ENCODE results near the gene SPOCK1.

SPOCK1 gene

GRCh38 chr5:137278476-137278875 lies 220.7 kb downstream of the SPOCK1 start:
- DNase-seq (no peak), ATAC-seq (ENCODE audit: insufficient read depth, low read depth) (no peak)
- Histone ChIP-seq H3K27me3 (ENCODE audit: insufficient read depth, low read length, poor library complexity) (peaks cover 9% of the 10 kb centered on the region), H4K20me1 (ENCODE audit: insufficient read depth, low read length) (no peaks in the 10 kb centered on the region), H3K9ac (ENCODE audit: low read depth, low read length) (no peak overlapping the region), H3K36me3 (ENCODE audit: insufficient read depth, low read length) (no peaks in the 10 kb centered on the region), H3K27ac (ENCODE audit: low read length) (no peak overlapping the region), H3K9me3 (ENCODE audit: insufficient read depth, low read length, severe bottlenecking) (no peaks in the 10 kb centered on the region), H3K79me2 (ENCODE audit: insufficient read depth, low read length) (no peaks in the 10 kb centered on the region), H2AFZ (ENCODE audit: low read depth, low read length) (no peak overlapping the region), H3K4me3 (ENCODE audit: low read depth in 1 of 2, low read length in 2 of 2) (no peak overlapping the region), H3K4me2 (ENCODE audit: insufficient read depth, low read length) (no peak overlapping the region), H3K4me1 (ENCODE audit: insufficient read depth, low read length) (no peaks in the 10 kb centered on the region)
- TF ChIP-seq EZH2 (IDR thresholded peaks at IDR 0.05; ENCODE audit: borderline replicate concordance, low read depth, low read length, severe bottlenecking) = no peak
- TF ChIP-seq CTCF (IDR thresholded peaks at IDR 0.05; ENCODE audit: borderline replicate concordance, extremely low read depth, low read length, poor library complexity, severe bottlenecking) = no peak

- H3K4me1 ChIP-seq (ENCODE audit: insufficient read depth, low read length) = no peaks in the 10 kb centered on the region
- H4K20me1 ChIP-seq (ENCODE audit: insufficient read depth, low read length) = no peaks in the 10 kb centered on the region
- no peak for TF ChIP-seq CTCF (IDR thresholded peaks at IDR 0.05; ENCODE audit: borderline replicate concordance, extremely low read depth, low read length, poor library complexity, severe bottlenecking)
- no peak for TF ChIP-seq EZH2 (IDR thresholded peaks at IDR 0.05; ENCODE audit: borderline replicate concordance, low read depth, low read length, severe bottlenecking)
- no peak overlapping the region for H3K9ac ChIP-seq (ENCODE audit: low read depth, low read length)
- no peak overlapping the region for H2AFZ ChIP-seq (ENCODE audit: low read depth, low read length)
- peaks cover 3% of the 10 kb centered on the region for H3K27me3 ChIP-seq (ENCODE audit: insufficient read depth, low read length, poor library complexity)
- no peaks in the 10 kb centered on the region for H3K36me3 ChIP-seq (ENCODE audit: insufficient read depth, low read length)
- no peak overlapping the region for H3K27ac ChIP-seq (ENCODE audit: low read length)
- H3K79me2 ChIP-seq (ENCODE audit: insufficient read depth, low read length) = no peaks in the 10 kb centered on the region
- ATAC-seq (ENCODE audit: insufficient read depth, low read depth) (no peak), DNase-seq (no peak)
- H3K4me2 ChIP-seq (ENCODE audit: insufficient read depth, low read length) = no peak overlapping the region
- no peaks in the 10 kb centered on the region for H3K9me3 ChIP-seq (ENCODE audit: insufficient read depth, low read length, severe bottlenecking)
- H3K4me3 ChIP-seq (ENCODE audit: low read depth in 1 of 2, low read length in 2 of 2) = no peak overlapping the region
Observed at GRCh38 chr5:137275083-137275482, 224.0 kb downstream of the SPOCK1 start.

- Histone ChIP-seq H3K4me2 (ENCODE audit: insufficient read depth, low read length) (no peak overlapping the region), H3K36me3 (ENCODE audit: insufficient read depth, low read length) (no peaks in the 10 kb centered on the region), H3K9me3 (ENCODE audit: insufficient read depth, low read length, severe bottlenecking) (no peaks in the 10 kb centered on the region), H3K9ac (ENCODE audit: low read depth, low read length) (no peak overlapping the region), H3K27ac (ENCODE audit: low read length) (no peak overlapping the region), H4K20me1 (ENCODE audit: insufficient read depth, low read length) (no peaks in the 10 kb centered on the region), H2AFZ (ENCODE audit: low read depth, low read length) (no peak overlapping the region), H3K27me3 (ENCODE audit: insufficient read depth, low read length, poor library complexity) (no peaks in the 10 kb centered on the region), H3K4me1 (ENCODE audit: insufficient read depth, low read length) (no peaks in the 10 kb centered on the region), H3K4me3 (ENCODE audit: low read depth in 1 of 2, low read length in 2 of 2) (no peak overlapping the region), H3K79me2 (ENCODE audit: insufficient read depth, low read length) (no peaks in the 10 kb centered on the region)
- TF ChIP-seq CTCF (IDR thresholded peaks at IDR 0.05; ENCODE audit: borderline replicate concordance, extremely low read depth, low read length, poor library complexity, severe bottlenecking) (no peak), EZH2 (IDR thresholded peaks at IDR 0.05; ENCODE audit: borderline replicate concordance, low read depth, low read length, severe bottlenecking) (no peak)
- ATAC-seq (ENCODE audit: insufficient read depth, low read depth) (no peak), DNase-seq (no peak)
Observed at GRCh38 chr5:137273511-137273910, 225.6 kb downstream of the SPOCK1 start.

GRCh38 chr5:137272831-137273230 lies 226.3 kb downstream of the SPOCK1 start:
- Histone ChIP-seq H3K4me2 (ENCODE audit: insufficient read depth, low read length) (no peak overlapping the region), H3K27me3 (ENCODE audit: insufficient read depth, low read length, poor library complexity) (no peaks in the 10 kb centered on the region), H3K27ac (ENCODE audit: low read length) (no peak overlapping the region), H3K79me2 (ENCODE audit: insufficient read depth, low read length) (no peaks in the 10 kb centered on the region), H4K20me1 (ENCODE audit: insufficient read depth, low read length) (no peaks in the 10 kb centered on the region), H2AFZ (ENCODE audit: low read depth, low read length) (no peak overlapping the region), H3K36me3 (ENCODE audit: insufficient read depth, low read length) (no peaks in the 10 kb centered on the region), H3K9ac (ENCODE audit: low read depth, low read length) (no peak overlapping the region), H3K9me3 (ENCODE audit: insufficient read depth, low read length, severe bottlenecking) (no peaks in the 10 kb centered on the region), H3K4me1 (ENCODE audit: insufficient read depth, low read length) (no peaks in the 10 kb centered on the region), H3K4me3 (ENCODE audit: low read depth in 1 of 2, low read length in 2 of 2) (no peak overlapping the region)
- no peak for DNase-seq
- TF ChIP-seq EZH2 (IDR thresholded peaks at IDR 0.05; ENCODE audit: borderline replicate concordance, low read depth, low read length, severe bottlenecking) (no peak), CTCF (IDR thresholded peaks at IDR 0.05; ENCODE audit: borderline replicate concordance, extremely low read depth, low read length, poor library complexity, severe bottlenecking) (no peak)
- no peak for ATAC-seq (ENCODE audit: insufficient read depth, low read depth)
